Glomerular endothelial cell (primary cell): ENCODE data around the gene BPIFB2. TPM values are rescaled to one million over a fixed set of nuclear protein-coding genes. Genes with fewer than 3 reads are reported as not detected.

ENCODE experiments used
- DNase-seq: peaks from one replicate; pipeline ENCODE4 v3.0.0-alpha.2; 2011; ENCODE audit warnings: low read depth, low spot score; ENCODE audit errors: extremely low read depth
- total RNA-seq: library from RNA; depleted of rRNA; stranded (reverse); fragments of >200 nt; gene quantifications from 2 replicates; pipeline ENCODE4 v1.2.3, GENCODE V29; 2015

The BPIFB2 gene
- total RNA-seq, 1 donor from 2014 or later: not detected

DNA sequence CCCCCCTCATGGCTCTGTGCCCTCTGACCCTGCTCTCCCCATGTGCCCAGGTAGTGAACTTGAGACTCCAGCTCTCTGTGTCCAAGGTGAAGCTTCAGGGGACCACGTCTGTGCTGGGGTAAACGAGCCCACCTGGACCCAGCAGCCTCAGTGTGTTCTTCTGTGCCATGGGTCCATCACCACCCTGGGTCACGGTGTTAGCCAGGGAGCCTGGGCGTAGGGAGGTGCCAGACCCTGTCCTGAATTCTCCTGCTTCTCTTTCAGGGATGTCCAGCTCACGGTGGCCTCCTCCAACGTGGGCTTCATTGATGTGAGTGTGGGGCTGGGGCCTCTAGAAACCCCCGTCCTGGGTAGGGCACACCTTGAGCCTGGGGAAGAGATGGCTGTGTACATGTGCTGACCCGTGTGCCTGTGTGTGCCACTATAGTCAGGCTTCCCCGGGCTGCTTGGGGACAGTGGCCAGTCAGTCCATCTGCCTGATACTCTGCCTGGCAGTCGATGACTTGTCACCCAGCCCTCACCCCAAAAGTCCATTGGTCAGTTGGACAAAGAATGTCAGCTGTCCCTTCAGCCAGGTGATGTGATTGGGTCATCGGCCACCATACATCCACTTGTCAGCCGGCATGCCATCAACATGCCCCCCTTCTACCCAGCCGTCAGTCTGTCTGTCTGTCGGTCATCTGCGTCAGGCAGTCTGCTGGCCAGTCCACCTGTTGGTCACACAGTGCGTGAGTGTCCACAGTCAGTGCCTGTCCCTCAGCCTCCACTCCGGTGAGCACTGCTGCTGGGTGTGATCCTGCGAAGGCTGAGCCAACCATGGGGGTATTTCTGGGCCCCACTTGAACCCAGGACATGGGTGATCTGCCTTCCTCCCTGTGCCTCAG is 13.0 kb downstream of the BPIFB2 start:
- no peak for DNase-seq

GRCh38 chr20:33021879-33022278 is 14.4 kb downstream of the BPIFB2 start:
- no peak for DNase-seq

DNA sequence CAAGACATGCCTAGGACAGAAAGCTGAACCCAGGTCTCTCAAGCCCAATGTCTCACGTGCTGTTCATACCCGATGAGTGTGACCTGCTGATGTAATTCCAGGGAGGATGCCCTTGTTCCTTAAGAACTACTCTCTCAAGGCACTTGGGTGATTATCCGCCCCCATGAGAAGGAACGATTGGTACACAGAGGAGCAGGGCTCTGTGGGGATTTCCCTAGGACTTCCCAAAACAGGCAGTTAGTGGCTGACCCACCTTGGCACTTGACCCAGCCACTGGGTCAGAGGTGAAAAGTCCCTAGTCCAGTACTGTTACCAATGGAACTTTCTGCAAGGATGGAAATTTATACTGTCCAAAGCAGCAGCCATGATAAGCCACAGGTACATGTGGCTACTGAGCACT is 14.8 kb downstream of the BPIFB2 start:
- DNase-seq: no peak

GRCh38 chr20:33022694-33023438 is 15.4 kb downstream of the BPIFB2 start:
- DNase-seq: no peak

GRCh38 chr20:33023439-33024242 is 16.1 kb downstream of the BPIFB2 start:
- DNase-seq: no peak

DNA sequence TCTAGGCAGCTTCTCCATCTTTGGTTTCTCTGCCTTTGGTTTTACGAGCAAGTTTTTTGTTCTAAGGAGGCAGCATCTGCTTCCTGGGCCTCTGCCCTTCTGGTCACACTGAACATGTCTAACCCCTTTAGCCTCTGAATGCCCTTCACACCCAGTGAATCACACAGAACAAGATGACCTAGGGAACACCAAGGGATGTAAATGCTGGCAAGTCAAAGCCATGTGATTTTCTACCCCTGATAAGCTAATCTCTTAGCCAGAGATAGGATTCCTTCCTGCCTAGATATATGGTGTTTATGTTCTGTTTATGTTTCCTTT is 16.7 kb downstream of the BPIFB2 start:
- DNase-seq: no peak

DNA sequence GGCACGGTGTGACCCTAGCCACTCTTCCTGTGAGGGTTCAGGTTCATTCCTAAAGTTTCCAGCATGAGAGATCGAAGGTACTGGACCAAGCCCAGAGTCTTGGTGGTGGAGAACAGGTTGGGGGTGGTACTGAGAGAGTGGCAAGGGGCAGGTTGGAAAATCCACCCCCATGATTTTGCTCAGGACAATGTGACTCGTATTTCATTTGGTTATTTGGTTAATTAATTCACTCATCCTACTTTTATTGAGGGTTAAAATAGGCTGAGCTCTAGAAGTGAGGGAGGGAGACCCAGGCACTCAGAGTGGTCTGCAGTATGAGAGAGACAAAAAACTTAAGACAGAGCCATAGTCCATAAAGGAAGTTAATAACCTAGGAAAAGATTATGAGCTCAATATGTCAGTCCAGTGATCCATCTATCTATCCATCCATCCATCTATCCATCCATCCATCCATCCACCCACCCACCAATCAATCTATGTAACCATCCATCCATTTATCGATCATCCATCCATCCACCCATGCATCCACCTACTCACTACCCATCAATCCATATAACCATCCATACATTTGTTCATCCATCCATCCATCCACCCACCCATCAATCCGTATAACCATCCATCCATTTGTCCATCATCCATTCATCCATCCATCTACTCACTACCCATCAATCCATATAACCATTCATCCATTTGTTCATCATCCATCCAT is 17.3 kb downstream of the BPIFB2 start:
- no peak for DNase-seq

DNA sequence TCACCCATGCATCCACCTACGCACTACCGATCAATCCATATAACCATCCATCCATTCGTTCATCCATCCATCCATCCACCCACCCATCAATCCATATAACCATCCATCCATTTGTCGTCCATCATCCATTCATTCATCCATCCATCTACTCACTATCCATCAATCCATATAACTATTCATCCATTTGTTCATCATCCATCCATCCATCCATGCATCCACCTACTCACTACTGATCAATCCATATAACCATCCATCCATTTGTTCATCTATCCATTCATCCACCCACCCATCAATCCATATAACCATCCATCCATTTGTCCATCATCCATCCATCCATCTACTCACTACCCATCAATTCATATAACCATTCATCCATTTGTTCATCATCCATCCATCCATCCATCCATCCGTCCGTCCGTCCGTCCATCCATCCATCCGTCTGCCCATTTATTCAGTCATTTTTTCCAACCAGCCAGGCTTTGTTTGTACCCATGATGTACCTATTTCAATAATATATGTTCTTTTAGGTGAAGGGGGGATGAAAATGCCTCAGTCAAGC is 17.9 kb downstream of the BPIFB2 start:
- DNase-seq: no peak

DNA sequence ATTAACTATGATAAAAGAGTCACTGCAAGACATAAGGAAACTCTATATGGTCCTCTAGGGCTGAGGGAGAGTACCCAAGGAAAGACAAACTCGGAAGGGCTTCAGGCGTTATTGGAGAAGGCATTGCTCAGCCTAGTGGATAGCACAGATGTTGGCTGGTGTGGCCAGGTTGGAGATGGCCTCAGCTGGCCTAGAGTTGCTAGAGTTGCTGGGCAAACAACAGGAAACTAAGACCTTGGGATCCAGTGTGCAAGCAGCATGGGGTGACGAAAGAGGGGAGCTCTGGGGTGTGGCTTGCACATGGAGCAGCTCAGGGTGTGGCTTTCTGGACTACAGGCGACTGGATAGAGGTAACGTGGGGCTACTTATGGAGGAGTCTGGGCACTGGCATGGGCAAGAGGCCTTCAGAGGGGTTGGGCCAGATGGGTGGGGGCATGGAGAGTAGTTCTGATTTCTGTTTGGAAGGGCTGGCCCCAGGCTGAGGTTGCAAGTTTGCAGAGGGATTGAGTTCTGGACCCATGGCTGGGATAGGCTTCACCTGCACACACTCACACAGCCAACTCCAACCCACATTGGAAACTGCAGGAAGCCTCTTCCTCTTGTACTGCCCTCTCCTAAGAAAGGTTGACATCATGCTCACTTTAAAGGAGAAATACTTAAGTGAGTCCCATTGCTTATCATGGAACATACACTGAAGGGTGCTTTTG is 18.7 kb downstream of the BPIFB2 start:
- DNase-seq: no peak

- DNase-seq: no peak
These were observed 19.6 kb downstream of the BPIFB2 start for GRCh38 chr20:33026779-33027759.

GRCh38 chr20:33027769-33028751 is 20.6 kb downstream of the BPIFB2 start:
- DNase-seq: no peak

GRCh38 chr20:33028875-33029274 is 21.4 kb downstream of the BPIFB2 start:
- no peak for DNase-seq

DNA sequence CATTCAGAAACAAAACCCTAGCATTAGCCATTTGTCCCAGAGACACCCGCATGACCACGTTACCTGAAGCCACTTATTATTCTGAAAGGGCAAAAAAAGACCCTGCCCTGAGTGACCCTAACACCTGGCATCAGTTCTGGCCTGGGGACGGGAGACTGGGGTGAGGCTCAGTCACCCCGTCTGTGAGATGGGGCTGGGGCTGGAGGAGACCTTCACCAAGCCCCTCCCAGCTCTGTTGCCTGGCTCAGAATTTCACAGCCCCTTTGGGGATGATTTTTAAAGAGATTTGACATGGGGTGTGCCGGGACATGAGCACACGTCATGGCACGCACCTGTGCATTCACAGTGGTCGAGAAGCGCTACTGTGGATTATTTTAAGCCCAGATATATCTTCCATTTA is 22.6 kb downstream of the BPIFB2 start:
- no peak for DNase-seq

GRCh38 chr20:33030569-33030968 is 23.1 kb downstream of the BPIFB2 start:
- DNase-seq: no peak

GRCh38 chr20:33031531-33031930 is 24.0 kb downstream of the BPIFB2 start, which contains the start of gene BPIFB6:
Gene BPIFB6, plus strand, starts transcription at chr20:33031648. Its CDS starts 0 bp downstream, at chr20:33031648.
- no peak for DNase-seq

- DNase-seq: no peak
These were observed 25.1 kb downstream of the BPIFB2 start for GRCh38 chr20:33032555-33032954.

DNA sequence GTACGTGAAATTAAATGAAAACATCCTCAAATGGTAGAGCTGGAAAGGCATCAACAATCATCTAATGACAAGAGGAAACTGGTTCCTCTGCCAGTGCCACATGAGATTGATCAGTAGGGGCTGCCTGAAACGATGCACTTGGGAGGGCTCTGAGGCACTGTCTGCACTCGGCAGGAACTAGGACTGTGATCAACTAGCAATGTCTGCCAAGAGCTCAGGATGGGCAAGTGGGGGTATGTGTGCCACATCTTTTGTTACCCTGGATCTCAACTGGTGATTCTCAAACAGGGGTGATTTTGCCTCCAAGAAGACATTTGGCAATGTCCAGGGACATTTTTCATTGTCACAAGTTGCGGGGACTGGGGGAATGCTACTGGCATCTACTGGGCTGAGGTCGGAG is 25.9 kb downstream of the BPIFB2 start:
- no peak for DNase-seq
